ENCODE results near the gene UXS1.
"Not testable (repeated sequence)": the region's sequence is repeated elsewhere in the genome, so short reads cannot be mapped to it uniquely, and the experiment has no call there.

DNA sequence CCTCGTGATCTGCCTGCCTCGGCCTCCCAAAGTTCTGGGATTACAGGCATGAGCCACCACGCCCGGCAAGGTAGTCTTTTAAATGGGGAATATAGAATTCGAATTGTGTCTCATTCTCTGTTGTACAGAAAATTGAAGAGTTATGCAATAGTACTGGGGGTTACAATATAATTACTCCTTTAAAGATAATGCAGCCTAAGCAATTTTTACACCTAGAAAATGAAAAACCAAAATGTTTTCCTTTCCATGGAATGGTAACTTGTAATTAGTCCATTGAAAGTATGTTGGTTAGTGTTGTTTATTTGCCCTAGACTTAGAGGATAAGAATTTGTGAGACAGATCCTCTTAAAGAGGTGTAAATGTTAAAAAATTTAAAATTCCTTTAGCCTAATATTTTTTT, 28.0 kb upstream of the UXS1 start:
- not testable (repeated sequence) for TF ChIP-seq POLR2A (IDR thresholded peaks at IDR 0.05; ENCODE audit: low read length); GATA1 (IDR thresholded peaks at IDR 0.05; ENCODE audit: low read depth, low read length)
